Measurements from ENCODE around the gene CISD3.

Gene CISD3

DNA sequence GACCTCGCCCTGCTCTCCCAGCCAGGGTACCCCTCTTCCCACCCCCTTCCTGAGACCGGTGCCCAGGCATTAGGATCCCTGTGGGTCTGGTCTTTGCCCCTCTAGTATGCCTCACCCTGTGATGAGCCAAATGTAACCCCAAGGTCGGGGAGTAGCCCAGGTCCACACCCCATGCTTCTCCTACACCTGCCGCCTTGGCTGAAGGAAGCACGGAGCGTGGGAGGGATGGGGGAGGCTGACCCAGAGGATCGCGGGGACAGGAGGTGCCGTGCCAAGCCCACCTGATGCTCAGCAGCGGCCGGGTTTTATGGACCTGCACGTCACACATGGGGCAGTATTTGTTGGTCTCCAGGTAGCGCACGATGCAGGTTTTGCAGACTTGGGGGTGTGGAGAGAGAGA lies 9.2 kb downstream of the CISD3 start:
- Mint-ChIP-seq H3K36me3 (ENCODE audit: low read depth) (peaks cover 4% of the 10 kb centered on the region), H3K4me1 (ENCODE audit: low read depth) (peaks cover 15% of the 10 kb centered on the region), H3K27ac (no peak overlapping the region), H3K9me3 (no peaks in the 10 kb centered on the region), H3K27me3 (peaks cover 69% of the 10 kb centered on the region), H3K4me3 (no peak overlapping the region)
- intact Hi-C loops (cut with micrococcal nuclease): loop anchor here (10.0 kb wide), 1 partner anchor 185 kb away; no protein-coding TSS in a partner anchor

DNA sequence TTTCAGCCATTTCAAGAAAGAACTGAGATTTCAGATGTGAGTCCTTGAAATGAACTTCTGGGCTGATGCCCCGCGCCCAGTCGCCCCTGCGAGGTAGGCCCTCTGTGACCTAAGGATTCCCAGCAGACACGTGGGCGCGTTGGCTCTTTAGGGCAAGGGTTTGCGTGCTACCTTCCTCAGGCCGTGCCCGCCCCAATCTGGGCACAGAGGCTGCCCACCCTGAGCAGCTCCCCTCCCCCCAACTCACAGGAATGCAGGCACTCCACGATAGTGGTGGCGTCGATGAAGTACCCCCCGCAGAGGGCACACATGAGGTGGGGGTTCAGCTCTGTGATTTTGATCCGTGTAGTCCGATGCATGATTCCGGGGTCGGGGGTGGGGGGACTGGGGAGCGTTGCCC lies 9.9 kb downstream of the CISD3 start:
- Mint-ChIP-seq H3K4me3 (no peak overlapping the region), H3K4me1 (ENCODE audit: low read depth) (peaks cover 10% of the 10 kb centered on the region), H3K27ac (no peak overlapping the region), H3K36me3 (ENCODE audit: low read depth) (no peaks in the 10 kb centered on the region), H3K27me3 (peaks cover 77% of the 10 kb centered on the region), H3K9me3 (no peaks in the 10 kb centered on the region)
- intact Hi-C loops (cut with micrococcal nuclease): no loop called here

DNA sequence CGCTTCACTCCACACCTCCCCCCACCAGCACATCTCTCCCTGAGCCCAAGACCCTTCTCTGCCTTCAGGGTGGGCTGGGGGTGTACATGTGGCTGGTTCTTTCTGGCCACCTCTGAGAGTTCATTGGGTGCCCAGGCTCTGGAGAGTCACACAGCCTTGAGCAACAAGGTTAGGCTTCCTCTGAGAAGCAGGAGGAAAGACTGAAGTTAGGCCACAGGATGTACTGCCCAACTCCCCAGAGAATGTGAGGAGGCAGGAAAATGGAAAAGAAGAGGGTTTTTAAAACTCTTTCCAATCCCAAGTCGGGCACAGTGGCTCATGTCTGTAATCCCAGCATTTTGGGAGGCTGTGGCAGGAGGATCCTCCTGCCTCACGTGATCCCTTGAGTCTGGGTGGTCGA lies 10.7 kb downstream of the CISD3 start:
- Mint-ChIP-seq H3K4me1 (ENCODE audit: low read depth) (peaks cover 5% of the 10 kb centered on the region), H3K27ac (no peak overlapping the region), H3K36me3 (ENCODE audit: low read depth) (no peaks in the 10 kb centered on the region), H3K4me3 (no peak overlapping the region), H3K27me3 (peaks cover 80% of the 10 kb centered on the region), H3K9me3 (no peaks in the 10 kb centered on the region)
- intact Hi-C loops (cut with micrococcal nuclease): no loop called here

DNA sequence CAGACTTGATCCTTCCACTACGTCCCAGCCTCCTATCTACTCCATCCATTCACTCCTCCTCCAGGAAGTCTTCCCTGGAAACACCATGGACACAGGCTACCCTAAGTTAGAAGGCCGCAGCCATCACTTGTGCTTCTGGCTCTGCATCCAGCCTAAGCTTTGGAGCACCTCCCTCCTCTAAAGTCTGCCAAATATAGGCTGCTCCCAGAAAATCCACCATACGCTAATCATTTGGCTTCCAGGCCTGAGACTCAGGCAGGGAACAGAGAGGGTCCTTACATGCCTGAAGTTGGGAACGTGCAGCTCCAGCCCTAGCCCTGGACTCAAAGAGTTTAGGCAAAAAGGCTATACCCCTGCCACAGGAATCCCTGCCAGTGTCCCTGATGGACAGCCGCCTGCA lies 11.3 kb downstream of the CISD3 start:
- peaks cover 12% of the 10 kb centered on the region for H3K4me1 Mint-ChIP-seq (ENCODE audit: low read depth)
- intact Hi-C loops (cut with micrococcal nuclease): no loop called here
- H3K36me3 Mint-ChIP-seq (ENCODE audit: low read depth): no peaks in the 10 kb centered on the region
- H3K4me3 Mint-ChIP-seq: no peak overlapping the region
- no peak overlapping the region for H3K27ac Mint-ChIP-seq
- H3K27me3 Mint-ChIP-seq: peaks cover 84% of the 10 kb centered on the region
- H3K9me3 Mint-ChIP-seq: no peaks in the 10 kb centered on the region

DNA sequence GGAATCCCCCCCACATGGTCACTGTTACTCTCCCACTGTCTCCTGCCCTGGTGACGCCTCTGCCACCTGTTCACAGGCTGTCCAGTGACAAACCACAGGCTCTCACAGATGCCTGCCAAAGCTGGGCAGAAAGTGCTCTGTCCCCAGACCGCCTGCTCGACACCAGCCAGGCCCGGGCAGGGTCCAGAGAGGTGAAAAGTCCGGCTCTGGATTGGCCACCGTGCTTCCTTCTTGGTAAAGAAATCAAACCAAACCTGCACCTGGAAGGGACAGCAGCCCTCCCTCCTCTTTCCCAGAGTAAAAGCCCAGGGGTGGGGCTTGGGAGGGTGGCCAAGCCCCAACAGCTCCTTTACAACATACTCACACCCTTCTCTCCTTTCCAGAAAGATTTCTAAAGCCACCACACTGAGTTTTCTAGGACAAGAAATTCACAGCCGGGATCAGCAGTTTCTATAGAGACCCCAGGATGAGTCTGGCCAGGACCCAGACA lies 11.8 kb downstream of the CISD3 start:
- no peak overlapping the region for H3K4me3 Mint-ChIP-seq
- intact Hi-C loops (cut with micrococcal nuclease): no loop called here
- no peaks in the 10 kb centered on the region for H3K9me3 Mint-ChIP-seq
- H3K4me1 Mint-ChIP-seq (ENCODE audit: low read depth): peaks cover 17% of the 10 kb centered on the region
- no peaks in the 10 kb centered on the region for H3K36me3 Mint-ChIP-seq (ENCODE audit: low read depth)
- H3K27me3 Mint-ChIP-seq: peaks cover 89% of the 10 kb centered on the region
- H3K27ac Mint-ChIP-seq: no peak overlapping the region

DNA sequence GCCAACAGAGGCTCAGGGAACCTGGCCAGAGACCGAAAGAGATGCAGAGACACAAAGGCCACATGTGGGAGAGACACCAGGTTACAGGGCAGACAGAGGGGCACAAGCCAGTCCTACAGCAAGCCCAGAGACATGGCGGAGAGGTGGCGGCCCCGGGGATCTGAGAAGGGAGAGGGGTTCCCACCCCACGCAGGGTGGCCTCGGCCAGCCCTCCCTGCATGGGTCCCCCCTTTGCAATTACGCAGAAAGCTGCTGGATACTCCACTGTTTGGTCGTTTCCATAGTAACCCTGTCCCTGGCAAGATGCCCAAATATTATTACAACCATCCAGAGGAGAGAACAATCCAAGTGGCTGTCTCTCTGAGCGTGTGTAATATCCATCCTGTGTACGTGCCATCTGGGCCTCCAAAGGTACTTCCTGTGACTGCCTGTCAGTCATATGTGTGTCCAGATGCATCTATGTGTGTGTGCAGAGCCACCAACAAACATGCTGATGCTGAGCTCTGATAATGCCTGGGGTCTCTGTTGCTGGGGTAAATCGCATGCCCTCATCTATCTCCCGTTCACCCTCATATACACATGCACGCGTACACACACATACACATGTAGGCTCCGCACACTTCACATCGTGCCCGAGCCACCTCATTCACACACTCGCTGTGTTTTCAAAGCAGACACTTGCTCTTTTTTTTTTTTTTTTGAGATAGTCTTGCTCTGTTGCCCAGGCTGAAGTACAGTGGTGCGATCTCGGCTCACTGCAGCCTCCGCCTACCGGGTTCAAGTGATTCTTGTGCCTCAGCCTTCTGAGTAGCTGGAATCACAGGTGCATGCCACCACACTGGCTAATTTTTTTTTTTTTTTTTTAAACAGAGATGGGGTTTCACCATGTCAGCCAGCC lies 12.5 kb downstream of the CISD3 start:
- Mint-ChIP-seq H3K27me3 (peaks cover 92% of the 10 kb centered on the region), H3K27ac (no peak overlapping the region), H3K9me3 (no peaks in the 10 kb centered on the region), H3K4me1 (ENCODE audit: low read depth) (peaks cover 20% of the 10 kb centered on the region), H3K36me3 (ENCODE audit: low read depth) (no peaks in the 10 kb centered on the region), H3K4me3 (no peak overlapping the region)
- intact Hi-C loops (cut with micrococcal nuclease): no loop called here

DNA sequence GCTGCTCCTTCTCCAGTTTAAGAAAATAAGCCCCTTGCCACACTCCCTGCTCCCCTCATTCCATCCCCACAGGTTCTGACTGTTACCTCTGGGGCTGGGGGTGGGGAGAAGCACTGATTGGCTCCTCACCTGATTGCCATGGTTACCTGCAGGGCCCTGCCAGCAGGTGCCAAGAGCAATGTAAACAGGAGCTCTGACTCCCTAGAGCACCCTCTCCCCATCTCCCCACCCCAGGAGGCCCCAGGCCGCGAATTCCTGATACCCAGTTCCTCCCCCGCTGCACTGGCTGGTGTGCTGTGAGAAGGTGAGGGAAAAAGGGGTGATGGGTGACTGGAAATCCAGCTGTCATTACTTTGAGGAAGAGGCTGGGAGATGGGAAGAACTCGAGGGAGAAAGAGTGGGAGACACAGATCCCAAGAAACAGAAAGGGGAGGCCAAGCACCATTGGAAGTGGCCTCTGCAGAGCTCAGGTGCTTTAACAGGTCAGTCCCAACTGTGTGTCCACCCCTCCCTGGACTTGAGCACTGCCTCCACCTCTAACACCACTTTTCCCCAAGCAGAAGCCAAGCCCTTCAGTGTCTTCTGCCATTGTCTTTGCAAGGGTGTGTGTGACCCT lies 13.5 kb downstream of the CISD3 start:
- H3K9me3 Mint-ChIP-seq: no peaks in the 10 kb centered on the region
- H3K4me3 Mint-ChIP-seq: no peak overlapping the region
- no peak overlapping the region for H3K27ac Mint-ChIP-seq
- intact Hi-C loops (cut with micrococcal nuclease): no loop called here
- peaks cover 91% of the 10 kb centered on the region for H3K27me3 Mint-ChIP-seq
- H3K4me1 Mint-ChIP-seq (ENCODE audit: low read depth): peaks cover 24% of the 10 kb centered on the region
- no peaks in the 10 kb centered on the region for H3K36me3 Mint-ChIP-seq (ENCODE audit: low read depth)

DNA sequence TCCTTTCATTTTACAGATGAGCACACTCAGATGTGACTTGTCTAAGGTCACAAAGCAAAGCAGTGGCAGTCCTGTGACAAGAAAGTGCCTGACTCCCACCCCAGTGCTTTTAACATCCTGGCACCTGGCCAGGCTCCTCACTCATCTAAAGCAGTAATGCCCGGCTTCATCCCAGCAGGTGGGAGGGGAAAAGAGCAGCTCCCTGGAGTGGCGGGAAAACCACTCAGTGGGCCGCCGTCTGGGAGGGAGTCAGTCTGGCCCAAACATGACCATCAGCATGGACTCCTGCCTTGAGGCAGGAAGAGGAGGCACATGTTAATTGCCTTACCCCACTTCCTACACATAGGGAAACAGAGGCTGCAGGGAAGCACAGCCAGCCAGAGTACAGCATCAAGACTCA lies 15.4 kb downstream of the CISD3 start:
- no peaks in the 10 kb centered on the region for H3K36me3 Mint-ChIP-seq (ENCODE audit: low read depth)
- H3K4me3 Mint-ChIP-seq: no peak overlapping the region
- H3K27ac Mint-ChIP-seq: no peak overlapping the region
- intact Hi-C loops (cut with micrococcal nuclease): no loop called here
- no peaks in the 10 kb centered on the region for H3K9me3 Mint-ChIP-seq
- H3K4me1 Mint-ChIP-seq (ENCODE audit: low read depth): peaks cover 39% of the 10 kb centered on the region
- peaks cover 92% of the 10 kb centered on the region for H3K27me3 Mint-ChIP-seq

DNA sequence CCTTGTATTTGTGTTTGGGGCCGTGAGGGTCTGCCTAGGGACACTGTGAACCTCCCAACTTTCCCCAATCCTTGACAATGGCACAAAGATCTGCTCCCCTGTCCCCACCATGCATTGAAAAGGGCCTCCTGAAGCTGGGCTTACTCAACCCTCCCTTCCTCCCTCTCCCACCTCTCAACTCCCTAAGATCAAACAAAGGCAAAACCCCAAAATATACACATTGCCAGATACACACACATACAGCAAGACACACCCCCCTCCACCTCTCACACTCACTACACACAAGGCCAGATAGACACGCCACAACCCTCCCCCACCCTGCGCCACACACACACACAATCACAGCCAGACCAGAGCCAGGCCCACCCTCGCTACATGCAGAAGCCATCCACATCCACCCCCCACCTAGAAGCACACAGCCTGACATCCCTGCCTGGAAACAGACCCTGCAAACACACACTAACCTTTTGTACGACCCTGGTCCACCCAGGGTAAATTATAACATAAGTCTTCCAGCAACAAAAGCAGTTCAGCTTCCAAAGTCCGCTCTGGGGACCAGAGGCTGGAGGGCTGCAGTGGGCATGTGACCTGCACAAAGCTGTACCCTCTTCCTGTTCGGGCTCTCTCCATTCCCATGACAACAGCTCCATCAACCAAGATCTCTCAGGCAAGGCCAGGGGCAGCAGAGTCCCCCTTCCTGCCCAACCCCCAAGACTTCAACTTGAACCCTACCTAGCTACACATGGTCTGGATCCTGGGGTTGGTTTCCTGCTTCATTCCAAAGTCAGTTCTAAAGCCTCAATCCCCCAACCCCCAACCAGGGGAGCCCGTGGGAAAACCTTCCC lies 16.1 kb downstream of the CISD3 start:
- Mint-ChIP-seq H3K9me3 (no peaks in the 10 kb centered on the region), H3K36me3 (ENCODE audit: low read depth) (no peaks in the 10 kb centered on the region), H3K4me3 (peak overlapping the region; percentile 68), H3K27me3 (peaks cover 93% of the 10 kb centered on the region), H3K27ac (peak overlapping the region; percentile 52), H3K4me1 (ENCODE audit: low read depth) (peaks cover 46% of the 10 kb centered on the region)
- intact Hi-C loops (cut with micrococcal nuclease): no loop called here

DNA sequence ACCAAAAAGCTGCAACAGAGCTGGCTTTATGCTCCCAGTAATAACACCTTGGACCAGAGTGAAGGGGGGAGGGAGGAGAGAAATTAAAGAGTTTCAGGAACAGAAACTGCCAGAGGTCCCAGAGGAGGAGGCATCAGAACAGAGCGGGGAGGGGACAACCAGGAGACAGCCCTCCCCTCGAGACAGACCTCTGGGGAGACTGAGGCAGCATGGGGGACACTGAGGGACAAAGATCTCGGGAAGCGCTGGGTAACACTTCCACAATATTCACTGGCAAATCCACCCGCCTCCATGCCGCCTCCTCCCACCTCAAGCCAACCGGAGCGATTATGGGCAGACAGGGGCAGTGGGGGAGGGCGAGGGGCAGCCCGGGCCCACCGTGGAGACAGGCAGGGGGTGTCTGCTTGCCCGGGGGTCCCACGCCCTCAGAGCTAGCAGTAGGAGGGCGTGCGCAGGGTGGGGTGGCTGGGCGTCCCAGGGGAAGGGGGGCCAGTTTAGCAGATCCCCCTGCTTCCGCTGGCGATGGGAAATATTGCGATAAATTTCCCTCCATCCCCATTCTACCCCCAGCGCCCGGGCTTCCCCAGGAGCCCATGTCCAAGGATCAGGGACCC lies 16.8 kb downstream of the CISD3 start:
- no peaks in the 10 kb centered on the region for H3K9me3 Mint-ChIP-seq
- peaks cover 89% of the 10 kb centered on the region for H3K27me3 Mint-ChIP-seq
- H3K4me1 Mint-ChIP-seq (ENCODE audit: low read depth): peaks cover 53% of the 10 kb centered on the region
- intact Hi-C loops (cut with micrococcal nuclease): no loop called here
- H3K4me3 Mint-ChIP-seq: peak overlapping the region; percentile 68
- H3K36me3 Mint-ChIP-seq (ENCODE audit: low read depth): no peaks in the 10 kb centered on the region
- peak overlapping the region; percentile 52 for H3K27ac Mint-ChIP-seq

DNA sequence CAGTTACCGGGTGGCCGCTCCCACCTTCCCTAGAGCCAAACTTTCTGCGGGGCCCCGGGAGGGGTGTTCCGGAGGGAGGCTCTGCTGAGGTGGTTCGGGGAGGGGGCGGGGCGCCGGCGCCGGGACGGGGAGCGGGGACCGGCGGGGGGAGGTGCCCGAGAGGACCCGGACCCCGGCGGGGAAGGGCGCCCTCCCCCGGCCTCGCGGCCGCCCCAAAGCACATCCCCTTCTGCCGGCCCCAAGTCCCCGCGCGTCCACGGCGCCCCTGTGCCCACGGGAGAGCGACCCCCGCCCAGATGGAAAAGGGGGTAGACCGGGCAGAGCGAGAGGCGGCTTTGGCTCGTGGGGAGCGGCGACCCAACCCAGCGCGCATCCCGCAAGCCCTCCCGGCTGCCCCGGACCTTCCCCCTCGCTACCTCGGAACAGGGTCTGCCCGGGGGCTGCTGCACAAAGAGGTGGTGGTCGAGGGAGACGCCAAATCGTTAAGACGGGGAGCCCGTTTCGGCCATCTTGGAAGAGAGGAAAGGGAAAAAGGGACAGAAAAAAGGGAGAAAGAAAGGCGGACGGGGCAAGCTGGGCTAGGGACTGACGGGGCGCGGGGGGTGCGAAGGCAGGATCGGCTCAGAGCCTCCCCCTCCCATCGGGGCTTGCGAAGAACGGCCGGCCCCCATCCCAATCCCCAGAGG lies 17.5 kb downstream of the CISD3 start:
- H3K27ac Mint-ChIP-seq: no peak overlapping the region
- no peaks in the 10 kb centered on the region for H3K9me3 Mint-ChIP-seq
- H3K27me3 Mint-ChIP-seq: peaks cover 83% of the 10 kb centered on the region
- peaks cover 3% of the 10 kb centered on the region for H3K36me3 Mint-ChIP-seq (ENCODE audit: low read depth)
- intact Hi-C loops (cut with micrococcal nuclease): no loop called here
- H3K4me1 Mint-ChIP-seq (ENCODE audit: low read depth): peaks cover 55% of the 10 kb centered on the region
- peak overlapping the region; percentile 76 for H3K4me3 Mint-ChIP-seq

DNA sequence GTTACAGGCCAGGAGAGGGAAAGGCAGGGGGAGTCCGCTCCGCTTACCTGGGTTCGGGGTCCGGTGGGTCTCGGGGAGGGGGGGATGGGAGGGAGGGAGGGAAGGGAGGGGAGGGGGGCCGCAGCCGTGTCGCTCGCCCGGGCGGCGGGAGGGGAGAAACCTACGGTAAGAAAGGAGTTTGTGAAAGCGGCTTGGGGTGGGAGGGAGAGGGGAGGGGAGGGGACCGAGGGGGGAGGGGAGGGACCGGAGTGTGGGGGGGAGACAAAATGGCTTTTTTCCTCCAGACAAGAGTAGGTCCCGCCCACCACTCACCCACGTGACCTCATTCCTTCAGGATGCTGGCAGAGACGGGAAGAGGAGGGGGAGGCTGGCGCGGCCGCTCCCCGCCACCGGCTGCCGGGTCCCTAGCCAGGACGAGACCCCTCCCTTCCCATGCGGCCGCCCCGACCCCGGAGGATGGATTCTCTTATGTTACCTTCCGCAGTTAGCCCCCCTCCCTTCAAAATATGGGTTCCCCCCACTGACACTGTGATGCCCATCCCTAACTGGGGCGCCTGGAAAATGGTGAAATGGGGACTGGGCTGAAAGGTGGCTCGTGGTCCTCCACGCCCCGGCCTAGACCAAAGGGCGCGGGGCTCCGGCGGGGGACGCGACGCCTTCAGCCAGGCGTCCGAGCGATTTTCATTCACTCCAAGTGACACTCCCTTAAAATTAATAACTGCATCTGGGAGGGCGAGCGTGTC lies 18.2 kb downstream of the CISD3 start, which contains the start of gene PCGF2:
Gene PCGF2, minus strand, starts transcription at position 188 of the 743 bp plus-strand sequence. CDS start 7,934 bp downstream, outside the sequence.
- H3K9me3 Mint-ChIP-seq: no peaks in the 10 kb centered on the region
- H3K4me3 Mint-ChIP-seq: peak within 1 kb of the TSS; percentile 81
- H3K27me3 Mint-ChIP-seq: peaks cover 77% of the 10 kb centered on the region
- peak within 1 kb of the TSS; percentile 52 for H3K27ac Mint-ChIP-seq
- peaks cover 55% of the 10 kb centered on the region for H3K4me1 Mint-ChIP-seq (ENCODE audit: low read depth)
- intact Hi-C loops (cut with micrococcal nuclease): no loop called here
- H3K36me3 Mint-ChIP-seq (ENCODE audit: low read depth): peaks cover 10% of the 10 kb centered on the region
